Right lobe of liver (tissue), 4 donors: ENCODE results near the gene TMC8.

Source experiments
- CTCF ChIP-seq, 4 donors: fragments of 200-600 bp in 3 of 4; fragments of 450-650 bp in 1 of 4; IDR thresholded peaks; one replicate each; pipeline versions ENCODE4 v1.5.1 to v1.8.0; 2016 to 2022; ENCODE audit warnings: antibody characterized with exemption in 4 of 4, mild to moderate bottlenecking in 2 of 4
- POLR2A ChIP-seq: fragments of 450-650 bp; IDR thresholded peaks from one replicate; pipeline ENCODE4 v1.6.1; 2017; ENCODE audit warnings: antibody characterized with exemption, mild to moderate bottlenecking
- donor health status: DM: no; HTN: no; CAD: no.
- donor health status: DM: no; HTN: no; CAD: no.
- donor health status: DM: no; HTN: yes; CAD: no.

GRCh38 chr17:78141437-78142118, 11.0 kb downstream of the TMC8 start:
- TF ChIP-seq CTCF (IDR thresholded peaks at IDR 0.05) (no peak), POLR2A (no peak)
